Glomerular endothelial cell (primary cell): ENCODE results near the gene LMO1. TPM values are rescaled to one million over a fixed set of nuclear protein-coding genes. Genes with fewer than 3 reads are reported as not detected.

ENCODE experiments used
- DNase-seq: peaks from one replicate; pipeline ENCODE4 v3.0.0-alpha.2; 2011; ENCODE audit warnings: low read depth, low spot score; ENCODE audit errors: extremely low read depth
- total RNA-seq: library from RNA; depleted of rRNA; stranded (reverse); fragments of >200 nt; gene quantifications from 2 replicates; pipeline ENCODE4 v1.2.3, GENCODE V29; 2015

Gene LMO1
- total RNA-seq, 1 donor from 2014 or later, result 0.76 TPM

GRCh38 chr11:8209208-8209807 is 54.4 kb downstream of the LMO1 start:
- DNase-seq, result no peak

- no peak for DNase-seq
These were observed 56.3 kb downstream of the LMO1 start for GRCh38 chr11:8207080-8208000.

GRCh38 chr11:8206251-8207079 is 57.2 kb downstream of the LMO1 start:
- DNase-seq, result peak; percentile 23

GRCh38 chr11:8205566-8205965 is 58.1 kb downstream of the LMO1 start:
- DNase-seq, result no peak

- DNase-seq, result no peak
These were observed 59.1 kb downstream of the LMO1 start for GRCh38 chr11:8204596-8204995.

GRCh38 chr11:8204025-8204424 is 59.7 kb downstream of the LMO1 start:
- DNase-seq, result no peak

- DNase-seq, result no peak
These were observed 60.3 kb downstream of the LMO1 start for GRCh38 chr11:8203414-8203715.

- DNase-seq, result no peak
These were observed 60.9 kb downstream of the LMO1 start for GRCh38 chr11:8202516-8203413.

- DNase-seq, result no peak
These were observed 61.9 kb downstream of the LMO1 start for GRCh38 chr11:8201644-8202365.

- DNase-seq, result no peak
These were observed 64.0 kb downstream of the LMO1 start for GRCh38 chr11:8199676-8200075.

- DNase-seq, result no peak
These were observed 66.9 kb downstream of the LMO1 start for GRCh38 chr11:8196749-8197148.

GRCh38 chr11:8194956-8195355 is 68.7 kb downstream of the LMO1 start:
- no peak for DNase-seq

- no peak for DNase-seq
These were observed 70.8 kb downstream of the LMO1 start for GRCh38 chr11:8192896-8193209.

GRCh38 chr11:8192016-8192895 is 71.4 kb downstream of the LMO1 start:
- DNase-seq, result peak; percentile 20

GRCh38 chr11:8190431-8190830 is 73.2 kb downstream of the LMO1 start:
- no peak for DNase-seq

- DNase-seq, result no peak
These were observed 77.2 kb downstream of the LMO1 start for GRCh38 chr11:8186429-8186828.

GRCh38 chr11:8183111-8183510 is 80.6 kb downstream of the LMO1 start:
- DNase-seq, result no peak

- DNase-seq, result no peak
These were observed 83.2 kb downstream of the LMO1 start for GRCh38 chr11:8180469-8180868.

GRCh38 chr11:8178297-8178696 is 85.4 kb downstream of the LMO1 start:
- DNase-seq, result no peak
